Esophagus muscularis mucosa (tissue), 4 donors: Measurements from ENCODE around the gene ETNK1. TPM values are rescaled to one million over a fixed set of nuclear protein-coding genes. Genes with fewer than 3 reads are reported as not detected.

Experiments used
- DNase-seq: peaks from one replicate; pipeline ENCODE4 v3.0.0-alpha.2; 2017; ENCODE audit errors: extremely low spot score
- H3K27ac ChIP-seq, 4 donors: fragments of 200-600 bp; sonication (generic); replicated peaks in 1 of 4; 1 replicate in 3 of 4; 2 replicates in 1 of 4; pipeline ENCODE4 v1.5.1; 2016 to 2019; ENCODE audit warnings: mild to moderate bottlenecking in 1 of 4
- H3K27me3 ChIP-seq, 4 donors: fragments of 200-600 bp; sonication (generic); one replicate each; pipeline versions ENCODE4 v1.5.1 to v1.6.0; 2016 to 2019
- H3K36me3 ChIP-seq, 4 donors: fragments of 200-600 bp; sonication (generic); one replicate each; pipeline ENCODE4 v1.5.1; 2016 to 2019
- H3K4me1 ChIP-seq, 4 donors: fragments of 200-600 bp; sonication (generic); one replicate each; pipeline ENCODE4 v1.5.1; 2016 to 2019
- H3K4me3 ChIP-seq, 4 donors: fragments of 200-600 bp; sonication (generic); 1 replicate in 2 of 4; 2 replicates in 2 of 4; pipeline ENCODE4 v1.5.1; 2016 to 2019; ENCODE audit warnings: mild to moderate bottlenecking in 4 of 4, moderate library complexity in 1 of 4
- H3K9me3 ChIP-seq, 4 donors: fragments of 200-600 bp; sonication (generic); 1 replicate in 3 of 4; 2 replicates in 1 of 4; pipeline ENCODE4 v1.5.1; 2016 to 2019
- CTCF ChIP-seq, 3 experiments: fragments of 200-600 bp in 2 of 3; fragments of 450-650 bp in 1 of 3; sonication (generic) in 2 of 3; IDR thresholded peaks; one replicate each; pipeline ENCODE4 v1.5.1; 2017 to 2019; ENCODE audit warnings: antibody characterized with exemption in 3 of 3, mild to moderate bottlenecking in 2 of 3, moderate library complexity in 1 of 3
- EP300 ChIP-seq: sonication (generic); formaldehyde crosslinking; IDR thresholded peaks from one replicate; pipeline ENCODE4 v1.6.1; 2017; ENCODE audit warnings: antibody characterized with exemption
- POLR2A ChIP-seq: fragments of 450-650 bp; IDR thresholded peaks from one replicate; pipeline ENCODE4 v1.6.1; 2017; ENCODE audit warnings: antibody characterized with exemption, moderate library complexity, mild to moderate bottlenecking, low read depth
- POLR2AphosphoS5 ChIP-seq, 2 donors: sonication (generic); formaldehyde crosslinking; IDR thresholded peaks; one replicate each; pipeline ENCODE4 v1.6.1; 2017; ENCODE audit warnings: antibody characterized with exemption in 2 of 2
- WGBS: methylation state at CpG from one replicate; pipeline ENCODE4 v1.1.5; 2018; 5-methylcytosine and 5-hydroxymethylcytosine counted together
- intact Hi-C: fragments of 100-400 bp; cut with DNase I; formaldehyde crosslinking; loops from one replicate; pipeline ENCODE4 v1.15.1; 2023
- total RNA-seq, 4 donors: library from RNA; depleted of rRNA; stranded (reverse); fragments of >200 nt; gene quantifications; one replicate each; pipeline versions ENCODE4 v1.1.0 to v1.2.1, GENCODE V29; 2016

Gene ETNK1
- total RNA-seq, 4 donors from 2014 or later, result 17.6 to 21.2 (median 19.4) TPM

- Histone ChIP-seq H3K9me3 (no peaks in the 10 kb centered on the region), H3K27ac (peak overlapping the region in 1 of 4 donors; percentile 17), H3K27me3 (no peaks in the 10 kb centered on the region), H3K4me1 (peaks cover 0 to 8% (median 3%) of the 10 kb centered on the region in 4 donors), H3K36me3 (no peaks in the 10 kb centered on the region), H3K4me3 (no peak overlapping the region)
- no peak for DNase-seq
- TF ChIP-seq POLR2A, result no peak
- peak; percentile 60 to 74 (median 74) for TF ChIP-seq CTCF (IDR thresholded peaks at IDR 0.05)
- 15% methylated on average over 5 of the region's 5 CpGs for WGBS
- intact Hi-C loops, result loop anchor here (5.0 kb wide), 2 partner anchors 153 to 343 kb away; no protein-coding TSS in a partner anchor
Observed at GRCh38 chr12:22709292-22709691, 84.3 kb downstream of the ETNK1 start.

GRCh38 chr12:22712083-22712482 is 87.1 kb downstream of the ETNK1 start:
- H3K9me3 ChIP-seq, result no peaks in the 10 kb centered on the region
- no peaks in the 10 kb centered on the region for H3K27me3 ChIP-seq
- peaks cover 0 to 8% (median 3%) of the 10 kb centered on the region in 4 donors for H3K4me1 ChIP-seq
- no peaks in the 10 kb centered on the region for H3K36me3 ChIP-seq
- intact Hi-C loops, result no loop called here
- WGBS, result 95% methylated on average over 7 of the region's 7 CpGs
- peak; percentile 60 for DNase-seq
- TF ChIP-seq POLR2A (no peak), EP300 (no peak), POLR2AphosphoS5 (IDR thresholded peaks at IDR 0.05) (no peak)
- no peak overlapping the region for H3K27ac ChIP-seq
- H3K4me3 ChIP-seq, result no peak overlapping the region

- no peaks in the 10 kb centered on the region for H3K27me3 ChIP-seq
- H3K4me3 ChIP-seq, result no peak overlapping the region
- no peak overlapping the region for H3K27ac ChIP-seq
- no peaks in the 10 kb centered on the region for H3K9me3 ChIP-seq
- 81% methylated on average over 1 of the region's 1 CpG for WGBS
- no peak for TF ChIP-seq POLR2A
- no peak for TF ChIP-seq CTCF (IDR thresholded peaks at IDR 0.05)
- TF ChIP-seq POLR2AphosphoS5 (IDR thresholded peaks at IDR 0.05), result no peak
- no peak for TF ChIP-seq EP300
- H3K4me1 ChIP-seq, result no peaks in the 10 kb centered on the region
- no peak for DNase-seq
- intact Hi-C loops, result no loop called here
- H3K36me3 ChIP-seq, result no peaks in the 10 kb centered on the region
Observed at GRCh38 chr12:22715254-22715653, 90.3 kb downstream of the ETNK1 start.

GRCh38 chr12:22719745-22720144 is 94.8 kb downstream of the ETNK1 start:
- Histone ChIP-seq H3K4me3 (no peak overlapping the region), H3K27me3 (no peaks in the 10 kb centered on the region), H3K4me1 (peaks cover 0 to 15% (median 8%) of the 10 kb centered on the region in 4 donors), H3K27ac (no peak overlapping the region), H3K36me3 (no peaks in the 10 kb centered on the region), H3K9me3 (no peaks in the 10 kb centered on the region)
- 86% methylated on average over 4 of the region's 4 CpGs for WGBS
- intact Hi-C loops, result no loop called here
- TF ChIP-seq CTCF (IDR thresholded peaks at IDR 0.05), result no peak
- no peak for TF ChIP-seq POLR2AphosphoS5 (IDR thresholded peaks at IDR 0.05)
- TF ChIP-seq EP300, result no peak
- no peak for TF ChIP-seq POLR2A
- peak; percentile 42 for DNase-seq

GRCh38 chr12:22722081-22722480 is 97.1 kb downstream of the ETNK1 start:
- Histone ChIP-seq H3K4me3 (no peak overlapping the region), H3K27me3 (no peaks in the 10 kb centered on the region), H3K4me1 (peaks cover 0 to 15% (median 8%) of the 10 kb centered on the region in 4 donors), H3K27ac (no peak overlapping the region), H3K36me3 (no peaks in the 10 kb centered on the region), H3K9me3 (no peaks in the 10 kb centered on the region)
- no peak for DNase-seq
- WGBS, result 94% methylated on average over 2 of the region's 2 CpGs
- TF ChIP-seq EP300 (no peak), POLR2A (no peak), POLR2AphosphoS5 (IDR thresholded peaks at IDR 0.05) (no peak), CTCF (IDR thresholded peaks at IDR 0.05) (no peak)
- intact Hi-C loops, result no loop called here
